Heart left ventricle (tissue), 13 donors: ENCODE data around the gene PRKCB.

ENCODE experiments used
- POLR2A ChIP-seq, 2 donors: fragments of 450-650 bp; IDR thresholded peaks; one replicate each; pipeline ENCODE4 v1.6.1; 2017; ENCODE audit warnings: antibody characterized with exemption in 2 of 2, mild to moderate bottlenecking in 2 of 2, moderate library complexity in 2 of 2
- TF ChIP-seq, protein P1 (sequence below), 12 donors: fragments of 200-600 bp; sonication (generic) in 4 of 12; IDR thresholded peaks; one replicate each; pipeline versions ENCODE4 v1.5.0 to v1.8.0; 2018 to 2022; ENCODE audit warnings: antibody characterized with exemption in 12 of 12, mild to moderate bottlenecking in 5 of 12
- donor health status: ischemic (EF 13 %, LVEDD 7.1; RV severe dilation, severe dysfunction).
- donor health status: DM: no; HTN: yes; CAD: no.
- donor health status: DM: no; HTN: no; CAD: no.
- donor health status: ischemic (EF 25% LVEDD 6.9; RV normal size, moderate dysfunction).
- donor health status: ischemic (EF 25% LVEDD 5.7; RV mildly dilated, moderate dysfunction).
- donor health status: ischemic (EF 35%, LVEDD 5.7; RV mildly dilated, moderate dysfunction).
- donor health status: nonischemic (EF 11% LVEDD 7.7; RV severe dilation, severe dysfunction).
- donor health status: DM: yes; HTN: yes; CAD: no.
- donor health status: PGD.
- donor health status: ischemic (EF 29% LVEDD 5.4; RV normal size, mild dysfunction).
- donor health status: nonischemic (EF 23%, LVEDD 6.1; RV moderate dilation, normal function).

DNA sequence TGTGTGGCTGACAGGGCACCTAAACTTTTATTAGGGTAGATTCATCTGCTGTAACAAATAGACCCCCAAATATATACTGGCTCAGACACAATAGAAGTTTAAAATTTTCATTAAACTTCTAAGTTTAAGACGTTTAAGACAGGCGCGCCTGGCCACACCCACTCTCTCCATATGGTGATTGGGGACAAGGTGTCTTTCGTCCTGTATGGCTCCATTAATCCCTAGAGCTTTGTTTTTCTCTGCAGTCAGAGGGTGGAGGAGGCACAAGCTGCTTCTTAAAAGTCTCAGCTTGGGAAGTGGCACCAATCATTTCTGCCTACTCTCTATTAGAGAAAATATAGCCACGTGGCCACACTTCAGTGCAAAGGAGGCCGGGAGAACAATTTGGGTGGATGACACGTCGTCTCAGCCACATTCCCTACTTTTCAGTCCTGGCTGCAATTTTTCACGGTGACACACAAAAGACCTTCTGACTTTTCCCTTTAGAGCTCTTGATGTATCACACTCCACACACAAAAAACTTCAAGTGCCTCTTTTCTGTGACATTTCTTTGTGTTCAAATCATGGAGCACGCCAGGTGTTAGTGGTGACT, 294.8 kb downstream of the PRKCB start:
- TF ChIP-seq, protein P1, sequence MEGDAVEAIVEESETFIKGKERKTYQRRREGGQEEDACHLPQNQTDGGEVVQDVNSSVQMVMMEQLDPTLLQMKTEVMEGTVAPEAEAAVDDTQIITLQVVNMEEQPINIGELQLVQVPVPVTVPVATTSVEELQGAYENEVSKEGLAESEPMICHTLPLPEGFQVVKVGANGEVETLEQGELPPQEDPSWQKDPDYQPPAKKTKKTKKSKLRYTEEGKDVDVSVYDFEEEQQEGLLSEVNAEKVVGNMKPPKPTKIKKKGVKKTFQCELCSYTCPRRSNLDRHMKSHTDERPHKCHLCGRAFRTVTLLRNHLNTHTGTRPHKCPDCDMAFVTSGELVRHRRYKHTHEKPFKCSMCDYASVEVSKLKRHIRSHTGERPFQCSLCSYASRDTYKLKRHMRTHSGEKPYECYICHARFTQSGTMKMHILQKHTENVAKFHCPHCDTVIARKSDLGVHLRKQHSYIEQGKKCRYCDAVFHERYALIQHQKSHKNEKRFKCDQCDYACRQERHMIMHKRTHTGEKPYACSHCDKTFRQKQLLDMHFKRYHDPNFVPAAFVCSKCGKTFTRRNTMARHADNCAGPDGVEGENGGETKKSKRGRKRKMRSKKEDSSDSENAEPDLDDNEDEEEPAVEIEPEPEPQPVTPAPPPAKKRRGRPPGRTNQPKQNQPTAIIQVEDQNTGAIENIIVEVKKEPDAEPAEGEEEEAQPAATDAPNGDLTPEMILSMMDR (IDR thresholded peaks at IDR 0.05), result no peak
- TF ChIP-seq POLR2A (IDR thresholded peaks at IDR 0.05), result no peak
